A673 (cell line): ENCODE measurements around the gene TNS1. TPM values are rescaled to one million over a fixed set of nuclear protein-coding genes. Genes with fewer than 3 reads are reported as not detected.

Experiments
- BruUV-seq: library from RNA; stranded (reverse); fragments of 400-500 nt; replicated peaks from 2 replicates; lab custom pipeline; 2021; lab: Mats Ljungman, UMichigan
- CTCF ChIA-PET: fragments of 300-600 bp; sonication (Branson Sonifier 250); formaldehyde crosslinking; loops from one replicate; lab custom pipeline; 2022; ENCODE audit warnings: antibody characterized with exemption; lab: Charles Lee
- POLR2A ChIA-PET: fragments of 300-600 bp; sonication (Branson Sonifier 250); formaldehyde crosslinking; loops from one replicate; lab custom pipeline; 2022; ENCODE audit warnings: antibody characterized with exemption; ENCODE audit not compliant: low non-redundant PET; lab: Charles Lee
- DNase-seq: peaks from one replicate; pipeline ENCODE4 v3.0.0-alpha.2; 2015; ENCODE audit warnings: low spot score
- H3K27ac ChIP-seq: fragments of 200-600 bp; sonication (generic); 2 replicates; pipeline ENCODE4 v1.5.1; 2016; ENCODE audit warnings: mixed run types, low read depth, mild to moderate bottlenecking, mixed read lengths, antibody characterized with exemption, low read length; ENCODE audit not compliant: poor library complexity, severe bottlenecking
- H3K27me3 ChIP-seq: fragments of 200-600 bp; sonication (generic); replicated peaks from 2 replicates; pipeline ENCODE4 v1.6.1; 2017; ENCODE audit warnings: mixed run types, low read depth, mild to moderate bottlenecking, mixed read lengths, antibody characterized with exemption, low read length; ENCODE audit not compliant: insufficient read depth, poor library complexity
- H3K36me3 ChIP-seq: fragments of 200-600 bp; sonication (generic); 2 replicates; pipeline ENCODE4 v1.6.1; 2016; ENCODE audit warnings: mixed run types, mild to moderate bottlenecking, mixed read lengths, antibody characterized with exemption, low read length; ENCODE audit not compliant: insufficient read depth, poor library complexity, severe bottlenecking
- H3K4me1 ChIP-seq: fragments of 200-600 bp; sonication (generic); 2 replicates; pipeline ENCODE4 v1.6.1; 2017; ENCODE audit warnings: mixed run types, mild to moderate bottlenecking, mixed read lengths, antibody characterized with exemption, low read length; ENCODE audit not compliant: insufficient read depth, poor library complexity, severe bottlenecking
- H3K4me3 ChIP-seq: fragments of 200-600 bp; sonication (generic); 2 replicates; pipeline ENCODE4 v1.5.1; 2016; ENCODE audit warnings: low read depth, mixed run types, mild to moderate bottlenecking, mixed read lengths, low read length; ENCODE audit not compliant: poor library complexity, severe bottlenecking
- H3K9me3 ChIP-seq: fragments of 200-600 bp; sonication (generic); 2 replicates; pipeline ENCODE4 v1.6.1; 2016; ENCODE audit warnings: mixed run types, low read depth, mild to moderate bottlenecking, mixed read lengths, antibody characterized with exemption, low read length; ENCODE audit not compliant: poor library complexity, severe bottlenecking
- EZH2 ChIP-seq: fragments of 200-600 bp; sonication (generic); IDR thresholded peaks from 2 replicates; pipeline ENCODE4 v1.6.1; 2017; ENCODE audit warnings: borderline replicate concordance, low read depth, mild to moderate bottlenecking, mixed read lengths, antibody characterized with exemption, low read length; ENCODE audit not compliant: poor library complexity, severe bottlenecking
- intact Hi-C: fragments of 100-400 bp; cut with micrococcal nuclease; formaldehyde crosslinking; loops from one replicate; pipeline ENCODE4 v1.10.0; 2022; ENCODE audit not compliant: unreplicated experiment
- total RNA-seq: library from RNA; stranded (reverse); gene quantifications from 2 replicates; pipeline ENCODE4 v1.2.3, GENCODE V29; 2021
- TF ChIP-seq, protein P1 (sequence below): fragments of 300-800, 200-600 bp; sonication (generic); conservative IDR thresholded peaks from 2 replicates; pipeline ENCODE4 v1.5.1; 2017; ENCODE audit warnings: low read depth, mild to moderate bottlenecking, antibody characterized with exemption, low read length, moderate library complexity, mixed read lengths

TNS1 gene
- total RNA-seq, 1 experiment from 2014 or later, result 99.6 TPM

DNA sequence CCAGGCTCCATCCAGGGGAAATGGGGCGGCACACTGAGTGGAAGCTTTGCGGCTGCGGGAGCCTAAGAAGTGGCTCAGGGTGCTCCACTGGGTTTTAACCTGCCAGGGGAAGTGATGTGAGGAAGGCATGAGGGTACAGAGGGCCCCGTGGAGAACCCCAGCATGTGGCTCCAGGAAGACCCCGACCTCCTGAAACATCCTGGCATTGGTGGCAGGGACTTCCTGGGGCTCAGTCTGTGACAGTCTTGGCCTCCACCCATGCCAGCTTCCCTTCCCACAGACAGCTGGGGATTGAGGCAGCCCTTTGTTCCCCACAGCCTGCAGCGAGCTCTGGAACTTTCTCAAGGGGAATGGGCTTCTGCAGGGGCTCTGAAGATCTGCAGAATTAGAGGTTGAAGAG, 146.6 kb downstream of the TNS1 start:
- H3K4me1 ChIP-seq, result peaks cover 7% of the 10 kb centered on the region
- TF ChIP-seq, protein P1, sequence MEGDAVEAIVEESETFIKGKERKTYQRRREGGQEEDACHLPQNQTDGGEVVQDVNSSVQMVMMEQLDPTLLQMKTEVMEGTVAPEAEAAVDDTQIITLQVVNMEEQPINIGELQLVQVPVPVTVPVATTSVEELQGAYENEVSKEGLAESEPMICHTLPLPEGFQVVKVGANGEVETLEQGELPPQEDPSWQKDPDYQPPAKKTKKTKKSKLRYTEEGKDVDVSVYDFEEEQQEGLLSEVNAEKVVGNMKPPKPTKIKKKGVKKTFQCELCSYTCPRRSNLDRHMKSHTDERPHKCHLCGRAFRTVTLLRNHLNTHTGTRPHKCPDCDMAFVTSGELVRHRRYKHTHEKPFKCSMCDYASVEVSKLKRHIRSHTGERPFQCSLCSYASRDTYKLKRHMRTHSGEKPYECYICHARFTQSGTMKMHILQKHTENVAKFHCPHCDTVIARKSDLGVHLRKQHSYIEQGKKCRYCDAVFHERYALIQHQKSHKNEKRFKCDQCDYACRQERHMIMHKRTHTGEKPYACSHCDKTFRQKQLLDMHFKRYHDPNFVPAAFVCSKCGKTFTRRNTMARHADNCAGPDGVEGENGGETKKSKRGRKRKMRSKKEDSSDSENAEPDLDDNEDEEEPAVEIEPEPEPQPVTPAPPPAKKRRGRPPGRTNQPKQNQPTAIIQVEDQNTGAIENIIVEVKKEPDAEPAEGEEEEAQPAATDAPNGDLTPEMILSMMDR, result no peak
- TF ChIP-seq EZH2, result no peak
- intact Hi-C loops, result no loop called here
- no peak for DNase-seq
- H3K9me3 ChIP-seq, result no peaks in the 10 kb centered on the region
- no peak overlapping the region for H3K27ac ChIP-seq
- POLR2A ChIA-PET, result no interaction called here
- BruUV-seq, result no TSS peak
- CTCF ChIA-PET, result interaction anchor here (0.6 kb wide), 1 partner anchor 1009 kb away, joined by 6 read pairs; no protein-coding TSS in a partner anchor
- H3K27me3 ChIP-seq, result no peaks in the 10 kb centered on the region
- no peak overlapping the region for H3K4me3 ChIP-seq
- H3K36me3 ChIP-seq, result no peaks in the 10 kb centered on the region

DNA sequence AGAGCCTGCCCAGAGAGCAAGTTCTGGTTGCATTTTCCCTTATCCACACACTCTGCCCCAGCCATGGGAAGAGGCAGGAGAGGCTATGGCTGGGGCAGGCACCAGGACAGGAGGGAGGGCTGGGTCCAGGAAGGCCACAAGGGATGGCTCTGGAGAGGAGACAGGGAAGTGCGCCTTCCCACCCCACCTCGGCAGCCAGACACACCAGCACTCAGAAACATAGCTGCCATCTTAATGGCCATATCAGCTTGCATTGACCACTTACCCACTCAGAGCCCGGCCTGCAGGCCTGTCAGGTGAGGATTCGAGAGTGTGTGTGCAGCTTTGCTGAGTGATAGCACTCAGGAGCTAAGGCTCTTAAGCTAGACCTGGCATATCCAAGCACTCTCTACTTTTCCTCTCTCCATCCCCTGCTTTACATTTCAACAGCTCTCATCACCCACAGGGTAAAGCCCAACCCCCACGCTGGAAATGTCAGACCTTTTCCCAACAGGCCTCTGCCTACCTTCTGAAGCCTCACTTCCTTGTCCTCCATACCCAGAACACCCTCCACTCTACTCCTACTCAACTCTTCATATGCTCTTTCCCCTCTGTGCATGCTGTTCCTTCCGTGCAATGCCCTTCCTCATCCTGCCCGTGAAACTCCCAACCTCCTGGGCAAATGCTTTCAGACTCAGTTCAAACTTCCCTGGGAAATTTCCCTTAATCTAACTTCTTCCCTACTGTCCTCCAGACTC, 147.9 kb downstream of the TNS1 start:
- Histone ChIP-seq H3K4me1 (peaks cover 14% of the 10 kb centered on the region), H3K36me3 (no peaks in the 10 kb centered on the region), H3K4me3 (no peak overlapping the region), H3K27ac (no peak overlapping the region), H3K9me3 (no peaks in the 10 kb centered on the region), H3K27me3 (no peaks in the 10 kb centered on the region)
- DNase-seq, result no peak
- TF ChIP-seq EZH2, result no peak
- TF ChIP-seq, protein P1, result no peak
- ChIA-PET CTCF (no interaction called here), POLR2A (no interaction called here)
- intact Hi-C loops, result no loop called here
- no TSS peak for BruUV-seq

DNA sequence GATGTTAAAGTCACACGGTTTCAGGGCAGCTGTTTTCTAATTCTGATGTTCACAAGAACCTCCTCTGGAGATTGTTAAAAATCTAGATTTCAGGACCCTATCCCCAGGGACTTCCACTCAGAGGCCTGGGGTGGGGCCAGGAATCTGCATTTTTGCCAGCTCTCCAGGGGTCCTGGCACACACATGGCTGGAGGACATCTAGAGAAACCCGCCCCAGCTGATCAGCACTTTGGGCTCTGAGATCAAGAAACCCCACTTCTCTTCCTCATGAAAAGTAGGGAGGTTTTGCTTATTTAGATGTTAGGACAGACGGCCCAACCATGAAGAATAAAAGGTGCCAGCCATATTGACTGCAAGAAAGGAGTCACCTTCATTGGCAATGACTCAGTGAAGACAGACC, 148.8 kb downstream of the TNS1 start:
- TF ChIP-seq, protein P1, result no peak
- TF ChIP-seq EZH2, result no peak
- CTCF ChIA-PET, result no interaction called here

More for the DNA sequence above, 148.8 kb downstream of the TNS1 start:
- H3K27ac ChIP-seq, result no peak overlapping the region
- H3K36me3 ChIP-seq, result no peaks in the 10 kb centered on the region
- DNase-seq, result no peak
- no peaks in the 10 kb centered on the region for H3K9me3 ChIP-seq
- H3K4me3 ChIP-seq, result no peak overlapping the region
- peaks cover 14% of the 10 kb centered on the region for H3K4me1 ChIP-seq
- H3K27me3 ChIP-seq, result no peaks in the 10 kb centered on the region
- no TSS peak for BruUV-seq
- POLR2A ChIA-PET, result no interaction called here
- intact Hi-C loops, result no loop called here
